WTC11 (cell line): ENCODE data around the gene OR5M11. TPM values are rescaled to one million over a fixed set of nuclear protein-coding genes. Genes with fewer than 3 reads are reported as not detected.
"Not testable (repeated sequence)": the region's sequence is repeated elsewhere in the genome, so short reads cannot be mapped to it uniquely, and the experiment has no call there.

ENCODE experiments used
- ATAC-seq: fragments of 200-7000 bp; cut with Tn5 transposase; 2 replicates; pipeline ENCODE4 v1.10.0; 2021; ENCODE audit warnings: mild to moderate bottlenecking, moderate library complexity
- CTCF ChIA-PET: fragments of 300-600 bp; sonication (Branson Sonifier 250); formaldehyde crosslinking; loops from one replicate; lab custom pipeline; 2021; ENCODE audit warnings: antibody characterized with exemption; lab: Charles Lee
- POLR2A ChIA-PET: fragments of 350-600 bp; sonication (Branson Sonifier 250); formaldehyde crosslinking; loops from one replicate; lab custom pipeline; 2021; ENCODE audit warnings: antibody characterized with exemption; lab: Charles Lee
- DNase-seq: peaks from one replicate; pipeline ENCODE4 v3.0.0; 2021; ENCODE audit warnings: low spot score
- H3K27ac Mint-ChIP-seq: 2 replicates; pipeline ENCODE4 v1.8.0; 2021; ENCODE audit warnings: mixed read lengths
- H3K27me3 Mint-ChIP-seq: 2 replicates; pipeline ENCODE4 v1.8.0; 2021; ENCODE audit warnings: low read depth, mild to moderate bottlenecking, moderate library complexity, mixed read lengths
- H3K36me3 Mint-ChIP-seq: 2 replicates; pipeline ENCODE4 v1.8.0; 2021; ENCODE audit warnings: mixed read lengths
- H3K4me1 Mint-ChIP-seq: 2 replicates; pipeline ENCODE4 v1.8.0; 2022; ENCODE audit warnings: mixed read lengths
- H3K4me3 Mint-ChIP-seq: 2 replicates; pipeline ENCODE4 v1.8.0; 2021; ENCODE audit warnings: mild to moderate bottlenecking, moderate library complexity, mixed read lengths
- H3K9me3 Mint-ChIP-seq: 2 replicates; pipeline ENCODE4 v1.8.0; 2021; ENCODE audit warnings: mixed read lengths
- ARID4B ChIP-seq: sonication (generic); formaldehyde crosslinking; IDR thresholded peaks from 2 replicates; pipeline ENCODE4 v1.8.0; 2023; ENCODE audit warnings: missing genetic modification reagents, mild to moderate bottlenecking, borderline replicate concordance
- ATF6 ChIP-seq: sonication (generic); formaldehyde crosslinking; IDR thresholded peaks from 2 replicates; pipeline ENCODE4 v1.8.1; 2023; ENCODE audit warnings: mild to moderate bottlenecking, missing genetic modification reagents
- CREM ChIP-seq: sonication (generic); formaldehyde crosslinking; IDR thresholded peaks from 2 replicates; pipeline ENCODE4 v1.8.1; 2022; ENCODE audit warnings: mild to moderate bottlenecking, missing genetic modification reagents, moderate library complexity
- ELF4 ChIP-seq: sonication (generic); formaldehyde crosslinking; IDR thresholded peaks from 2 replicates; pipeline ENCODE4 v1.8.1; 2022; ENCODE audit warnings: low read depth, mild to moderate bottlenecking, moderate library complexity, missing genetic modification reagents
- FOXP1 ChIP-seq: sonication (generic); formaldehyde crosslinking; IDR thresholded peaks from 2 replicates; pipeline ENCODE4 v1.8.0; 2022; ENCODE audit warnings: missing genetic modification reagents, mild to moderate bottlenecking, moderate library complexity, borderline replicate concordance
- FOXP4 ChIP-seq: sonication (generic); formaldehyde crosslinking; IDR thresholded peaks from 2 replicates; pipeline ENCODE4 v1.8.0; 2022; ENCODE audit warnings: mild to moderate bottlenecking, missing genetic modification reagents
- GRHL2 ChIP-seq: fragments of 250-450 bp; sonication (Bioruptor Pico); IDR thresholded peaks from 2 replicates; pipeline ENCODE4 v1.8.0; 2022; ENCODE audit warnings: mild to moderate bottlenecking, moderate library complexity; ENCODE audit not compliant: insufficient replicate concordance, severe bottlenecking
- HMGA2 ChIP-seq: fragments of 250-450 bp; sonication (Bioruptor Pico); IDR thresholded peaks from 2 replicates; pipeline ENCODE4 v1.4.0; 2021; ENCODE audit warnings: mild to moderate bottlenecking, moderate library complexity
- IRF2 ChIP-seq: sonication (generic); formaldehyde crosslinking; IDR thresholded peaks from 2 replicates; pipeline ENCODE4 v1.8.0; 2022; ENCODE audit warnings: low read depth, missing genetic modification reagents, borderline replicate concordance
- MAX ChIP-seq: sonication (generic); formaldehyde crosslinking; IDR thresholded peaks from 2 replicates; pipeline ENCODE4 v1.8.0; 2022; ENCODE audit warnings: mild to moderate bottlenecking, missing genetic modification reagents
- MXD4 ChIP-seq: fragments of 250-450 bp; sonication (Bioruptor Pico); IDR thresholded peaks from 2 replicates; pipeline ENCODE4 v1.8.0; 2021; ENCODE audit warnings: mild to moderate bottlenecking, moderate library complexity, borderline replicate concordance
- MYBL2 ChIP-seq: sonication (generic); formaldehyde crosslinking; IDR thresholded peaks from 2 replicates; pipeline ENCODE4 v1.8.1; 2023; ENCODE audit warnings: mild to moderate bottlenecking, moderate library complexity, missing genetic modification reagents
- NFYB ChIP-seq: sonication (generic); formaldehyde crosslinking; conservative IDR thresholded peaks from 2 replicates; pipeline ENCODE4 v1.8.0; 2022; ENCODE audit warnings: low read depth, missing genetic modification reagents
- NR3C1 ChIP-seq: sonication (generic); formaldehyde crosslinking; conservative IDR thresholded peaks from 2 replicates; pipeline ENCODE4 v1.8.1; 2023; ENCODE audit warnings: low read depth, mild to moderate bottlenecking, missing genetic modification reagents
- RORB ChIP-seq: fragments of 250-450 bp; sonication (Bioruptor Pico); IDR thresholded peaks from 2 replicates; pipeline ENCODE4 v1.9.0; 2021; ENCODE audit warnings: mild to moderate bottlenecking
- SMAD3 ChIP-seq: sonication (generic); formaldehyde crosslinking; IDR thresholded peaks from 2 replicates; pipeline ENCODE4 v1.8.0; 2022; ENCODE audit warnings: missing genetic modification reagents, mild to moderate bottlenecking, borderline replicate concordance
- USF1 ChIP-seq: sonication (generic); formaldehyde crosslinking; IDR thresholded peaks from 2 replicates; pipeline ENCODE4 v1.8.0; 2022; ENCODE audit warnings: mild to moderate bottlenecking, missing genetic modification reagents
- ZNF219 ChIP-seq: sonication (generic); formaldehyde crosslinking; IDR thresholded peaks from 2 replicates; pipeline ENCODE4 v1.8.0; 2023; ENCODE audit warnings: missing genetic modification reagents, mild to moderate bottlenecking, borderline replicate concordance
- ZNF396 ChIP-seq: fragments of 250-450 bp; sonication (Bioruptor Pico); IDR thresholded peaks from 2 replicates; pipeline ENCODE4 v1.8.0; 2021; ENCODE audit warnings: mild to moderate bottlenecking, moderate library complexity, borderline replicate concordance
- ZNF532 ChIP-seq: fragments of 250-450 bp; sonication (Bioruptor Pico); IDR thresholded peaks from 2 replicates; pipeline ENCODE4 v1.9.0; 2021; ENCODE audit warnings: mild to moderate bottlenecking, borderline replicate concordance
- total RNA-seq: library from RNA; stranded (reverse); gene quantifications from 3 replicates; pipeline ENCODE4 v1.2.3, GENCODE V29; 2021

The OR5M11 gene
- total RNA-seq, 1 experiment from 2014 or later, result not detected

- TF ChIP-seq GRHL2 (CRISPR knock-in tag) (no peak), ARID4B (CRISPR knock-in tag) (no peak), FOXP4 (CRISPR knock-in tag) (no peak), ELF4 (CRISPR knock-in tag) (no peak), MAX (no peak), ZNF532 (CRISPR knock-in tag) (no peak), HMGA2 (CRISPR knock-in tag) (no peak), FOXP1 (CRISPR knock-in tag) (no peak), MYBL2 (CRISPR knock-in tag) (no peak), RORB (CRISPR knock-in tag) (no peak), ZNF219 (CRISPR knock-in tag) (no peak)
Observed at GRCh38 chr11:56558574-56558973, 15.5 kb upstream of the OR5M11 start (continued).

- H3K4me3 Mint-ChIP-seq, H3K27ac Mint-ChIP-seq, DNase-seq, POLR2A ChIA-PET, ATAC-seq, H3K27me3 Mint-ChIP-seq, CTCF ChIA-PET, H3K36me3 Mint-ChIP-seq: not testable (repeated sequence)
- peaks cover 12% of the 10 kb centered on the region for H3K4me1 Mint-ChIP-seq
- peaks cover 19% of the 10 kb centered on the region for H3K9me3 Mint-ChIP-seq
Observed at GRCh38 chr11:56554691-56555090, 11.6 kb upstream of the OR5M11 start.

GRCh38 chr11:56545531-56545930, 2.5 kb upstream of the OR5M11 start:
- Mint-ChIP-seq H3K27ac (no peak overlapping the region), H3K4me1 (no peaks in the 10 kb centered on the region), H3K27me3 (no peaks in the 10 kb centered on the region), H3K4me3 (no peak overlapping the region), H3K9me3 (peaks cover 29% of the 10 kb centered on the region), H3K36me3 (no peaks in the 10 kb centered on the region)
- POLR2A ChIA-PET, result no interaction called here
- DNase-seq, result no peak
- CTCF ChIA-PET, result no interaction called here
- no peak for ATAC-seq
- TF ChIP-seq ZNF396 (CRISPR knock-in tag), result no peak
- TF ChIP-seq USF1 (CRISPR knock-in tag), result no peak
- no peak for TF ChIP-seq NR3C1 (CRISPR knock-in tag)
- no peak for TF ChIP-seq IRF2
- TF ChIP-seq NFYB (CRISPR knock-in tag), result no peak
- no peak for TF ChIP-seq CREM (CRISPR knock-in tag)
- TF ChIP-seq ATF6 (CRISPR knock-in tag), result no peak
- TF ChIP-seq MXD4 (CRISPR knock-in tag), result no peak
- TF ChIP-seq SMAD3 (CRISPR knock-in tag), result no peak
